ENCODE results near the gene KRTAP5-5. TPM values are rescaled to one million over a fixed set of nuclear protein-coding genes. Genes with fewer than 3 reads are reported as not detected.
"Not testable (repeated sequence)": the region's sequence is repeated elsewhere in the genome, so short reads cannot be mapped to it uniquely, and the experiment has no call there.

Gene KRTAP5-5
- total RNA-seq, 2 donors from 2014 or later, result not detected

GRCh38 chr11:1656670-1657069 is 27.1 kb downstream of the KRTAP5-5 start:
- WGBS, 2 experiments (ENCODE audit: insufficient coverage in 1 of 2, insufficient read length in 1 of 2), result 76 to 79% methylated on average over 5 to 7 of the region's 7 CpGs
- H3K9ac ChIP-seq (ENCODE audit: extremely low read depth, low read length, poor library complexity, severe bottlenecking), result no peak overlapping the region
- H3K27ac Mint-ChIP-seq, result no peak overlapping the region
- H3K27ac ChIP-seq (ENCODE audit: low read depth, low read length), result no peak overlapping the region
- H3K4me3 Mint-ChIP-seq, result no peak overlapping the region
- H3K4me3 ChIP-seq (ENCODE audit: low read length), result no peak overlapping the region
- H3K27me3 Mint-ChIP-seq (ENCODE audit: insufficient read depth), result peaks cover 66% of the 10 kb centered on the region
- H3K36me3 Mint-ChIP-seq (ENCODE audit: low read depth), result no peaks in the 10 kb centered on the region
- no peak for DNase-seq
- H3K9me3 ChIP-seq (ENCODE audit: control insufficient read depth, low read length), result no peaks in the 10 kb centered on the region
- no peaks in the 10 kb centered on the region for H3K4me1 Mint-ChIP-seq
- no peaks in the 10 kb centered on the region for H3K36me3 ChIP-seq (ENCODE audit: control insufficient read depth, insufficient read depth, low read length)
- no peaks in the 10 kb centered on the region for H3K9me3 Mint-ChIP-seq
- H3K27me3 ChIP-seq (ENCODE audit: control insufficient read depth, insufficient read depth, low read length, poor library complexity, severe bottlenecking), result peaks cover 66% of the 10 kb centered on the region
- no peaks in the 10 kb centered on the region for H3K4me1 ChIP-seq (ENCODE audit: control insufficient read depth, insufficient read depth, low read length)
- TF ChIP-seq CTCF (conservative IDR thresholded peaks at IDR 0.05), result no peak

GRCh38 chr11:1659506-1659905 is 29.9 kb downstream of the KRTAP5-5 start:
- H3K4me1 ChIP-seq (ENCODE audit: control insufficient read depth, insufficient read depth, low read length), result no peaks in the 10 kb centered on the region
- H3K9me3 ChIP-seq (ENCODE audit: control insufficient read depth, low read length), result no peaks in the 10 kb centered on the region
- no peak overlapping the region for H3K27ac ChIP-seq (ENCODE audit: low read depth, low read length)
- DNase-seq, result no peak
- Mint-ChIP-seq H3K27ac (no peak overlapping the region), H3K36me3 (ENCODE audit: low read depth) (no peaks in the 10 kb centered on the region), H3K4me1 (no peaks in the 10 kb centered on the region), H3K9me3 (no peaks in the 10 kb centered on the region), H3K4me3 (no peak overlapping the region), H3K27me3 (ENCODE audit: insufficient read depth) (peaks cover 52% of the 10 kb centered on the region)
- H3K9ac ChIP-seq (ENCODE audit: extremely low read depth, low read length, poor library complexity, severe bottlenecking), result no peak overlapping the region
- no peak for TF ChIP-seq CTCF (conservative IDR thresholded peaks at IDR 0.05)
- H3K36me3 ChIP-seq (ENCODE audit: control insufficient read depth, insufficient read depth, low read length), result no peaks in the 10 kb centered on the region
- H3K4me3 ChIP-seq (ENCODE audit: low read length), result no peak overlapping the region
- peaks cover 39% of the 10 kb centered on the region for H3K27me3 ChIP-seq (ENCODE audit: control insufficient read depth, insufficient read depth, low read length, poor library complexity, severe bottlenecking)
- WGBS, 2 experiments (ENCODE audit: insufficient coverage in 1 of 2, insufficient read length in 1 of 2), result 93 to 94% methylated on average over 8 to 14 of the region's 14 CpGs

GRCh38 chr11:1660111-1660867 is 30.7 kb downstream of the KRTAP5-5 start:
- no peak overlapping the region for H3K9ac ChIP-seq (ENCODE audit: extremely low read depth, low read length, poor library complexity, severe bottlenecking)
- no peaks in the 10 kb centered on the region for H3K9me3 ChIP-seq (ENCODE audit: control insufficient read depth, low read length)
- Mint-ChIP-seq H3K4me1 (no peaks in the 10 kb centered on the region), H3K27me3 (ENCODE audit: insufficient read depth) (peaks cover 49% of the 10 kb centered on the region), H3K36me3 (ENCODE audit: low read depth) (no peaks in the 10 kb centered on the region), H3K9me3 (no peaks in the 10 kb centered on the region), H3K4me3 (no peak overlapping the region), H3K27ac (no peak overlapping the region)
- H3K36me3 ChIP-seq (ENCODE audit: control insufficient read depth, insufficient read depth, low read length), result no peaks in the 10 kb centered on the region
- 85% methylated on average over 19 to 24 of the region's 24 CpGs for WGBS, 2 experiments (ENCODE audit: insufficient coverage in 1 of 2, insufficient read length in 1 of 2)
- no peak overlapping the region for H3K4me3 ChIP-seq (ENCODE audit: low read length)
- DNase-seq, result peak; percentile 30
- no peaks in the 10 kb centered on the region for H3K4me1 ChIP-seq (ENCODE audit: control insufficient read depth, insufficient read depth, low read length)
- no peak overlapping the region for H3K27ac ChIP-seq (ENCODE audit: low read depth, low read length)
- H3K27me3 ChIP-seq (ENCODE audit: control insufficient read depth, insufficient read depth, low read length, poor library complexity, severe bottlenecking), result peaks cover 31% of the 10 kb centered on the region
- TF ChIP-seq CTCF (conservative IDR thresholded peaks at IDR 0.05), result no peak

GRCh38 chr11:1661454-1662269 is 32.1 kb downstream of the KRTAP5-5 start:
- H3K4me3 ChIP-seq (ENCODE audit: low read length); H3K27ac Mint-ChIP-seq; H3K9me3 ChIP-seq (ENCODE audit: control insufficient read depth, low read length); H3K4me1 ChIP-seq (ENCODE audit: control insufficient read depth, insufficient read depth, low read length); H3K36me3 ChIP-seq (ENCODE audit: control insufficient read depth, insufficient read depth, low read length); H3K27ac ChIP-seq (ENCODE audit: low read depth, low read length); H3K9ac ChIP-seq (ENCODE audit: extremely low read depth, low read length, poor library complexity, severe bottlenecking); H3K4me3 Mint-ChIP-seq; H3K9me3 Mint-ChIP-seq; H3K4me1 Mint-ChIP-seq; H3K36me3 Mint-ChIP-seq (ENCODE audit: low read depth): not testable (repeated sequence)
- peaks cover 38% of the 10 kb centered on the region for H3K27me3 Mint-ChIP-seq (ENCODE audit: insufficient read depth)
- peaks cover 17% of the 10 kb centered on the region for H3K27me3 ChIP-seq (ENCODE audit: control insufficient read depth, insufficient read depth, low read length, poor library complexity, severe bottlenecking)
- 91% methylated on average over 11 of the region's 25 CpGs; no CpG with 5 or more reads in 1 of the 2 experiments for WGBS, 2 experiments (ENCODE audit: insufficient coverage in 1 of 2, insufficient read length in 1 of 2)
- peak; percentile 12 for DNase-seq
